GM18867 (cell line): ENCODE measurements around the gene S100A9.
"Not testable (repeated sequence)": the region's sequence is repeated elsewhere in the genome, so short reads cannot be mapped to it uniquely, and the experiment has no call there.

Experiments
- ATAC-seq: cut with Tn5 transposase; IDR thresholded peaks from one replicate; pipeline ENCODE4 v1.9.1; 2021; ENCODE audit warnings: mild to moderate bottlenecking, moderate library complexity; ENCODE audit not compliant: unreplicated experiment

S100A9 gene

GRCh38 chr1:153357853-153358690 lies at the start of gene S100A9:
S100A9 (plus strand) TSS chr1:153357854; CDS start chr1:153358284, 430 bp downstream.
- ATAC-seq, result no peak

- ATAC-seq, result no peak
These were observed 49.1 kb upstream of the S100A9 start for GRCh38 chr1:153308540-153308939.

GRCh38 chr1:153309441-153309840 lies 48.2 kb upstream of the S100A9 start:
- no peak for ATAC-seq

- ATAC-seq, result no peak
These were observed 47.1 kb upstream of the S100A9 start for GRCh38 chr1:153310526-153310925.

- no peak for ATAC-seq
These were observed 45.0 kb upstream of the S100A9 start, which contains the start of gene PGLYRP3 for GRCh38 chr1:153312570-153313186. PGLYRP3 (minus strand) TSS chr1:153312952; CDS start chr1:153310665, 2,287 bp downstream.

GRCh38 chr1:153313288-153313687 lies 44.4 kb upstream of the S100A9 start:
- ATAC-seq, result no peak

GRCh38 chr1:153314388-153314787 lies 43.3 kb upstream of the S100A9 start:
- ATAC-seq, result not testable (repeated sequence)

GRCh38 chr1:153316013-153316412 lies 41.6 kb upstream of the S100A9 start:
- ATAC-seq, result not testable (repeated sequence)

GRCh38 chr1:153318145-153318544 lies 39.5 kb upstream of the S100A9 start:
- not testable (repeated sequence) for ATAC-seq

- no peak for ATAC-seq
These were observed 35.1 kb upstream of the S100A9 start for GRCh38 chr1:153322568-153322967.

GRCh38 chr1:153324912-153325311 lies 32.7 kb upstream of the S100A9 start:
- ATAC-seq, result no peak

GRCh38 chr1:153333902-153334301 lies 23.8 kb upstream of the S100A9 start:
- ATAC-seq, result no peak

GRCh38 chr1:153336650-153337049 lies 21.0 kb upstream of the S100A9 start:
- ATAC-seq, result no peak

- ATAC-seq, result no peak
These were observed 19.4 kb upstream of the S100A9 start for GRCh38 chr1:153337980-153338853.

GRCh38 chr1:153339802-153340201 lies 17.9 kb upstream of the S100A9 start:
- no peak for ATAC-seq

GRCh38 chr1:153340356-153340755 lies 17.3 kb upstream of the S100A9 start:
- ATAC-seq, result no peak

GRCh38 chr1:153341431-153341934 lies 16.2 kb upstream of the S100A9 start:
- no peak for ATAC-seq

- ATAC-seq, result no peak
These were observed 15.5 kb upstream of the S100A9 start for GRCh38 chr1:153342178-153342577.

- no peak for ATAC-seq
These were observed 14.5 kb upstream of the S100A9 start for GRCh38 chr1:153343040-153343681.
